Caco-2 (cell line): ENCODE results near the gene TNFRSF18. TPM values are rescaled to one million over a fixed set of nuclear protein-coding genes. Genes with fewer than 3 reads are reported as not detected.

Experiments used
- BruUV-seq: library from RNA; stranded (reverse); fragments of 400-500 nt; replicated peaks from 2 replicates; lab custom pipeline; 2021; lab: Mats Ljungman, UMichigan
- CTCF ChIA-PET: fragments of 300-600 bp; sonication (Branson Sonifier 250); formaldehyde crosslinking; loops from one replicate; lab custom pipeline; 2022; ENCODE audit warnings: antibody characterized with exemption; lab: Charles Lee
- POLR2A ChIA-PET: fragments of 300-600 bp; sonication (Branson Sonifier 250); formaldehyde crosslinking; loops from one replicate; lab custom pipeline; 2022; ENCODE audit warnings: antibody characterized with exemption; lab: Charles Lee
- DNase-seq, 2 experiments: peaks; one replicate each; pipeline versions ENCODE4 v3.0.0 to v3.0.0-alpha.2; 2020 to 2022
- H3K27me3 ChIP-seq: replicated peaks from 2 replicates; pipeline ENCODE4 v1.6.0; 2011; ENCODE audit warnings: low read length; ENCODE audit not compliant: control insufficient read depth, insufficient read depth
- H3K36me3 ChIP-seq: 2 replicates; pipeline ENCODE4 v1.5.1; 2011; ENCODE audit warnings: low read length; ENCODE audit not compliant: control insufficient read depth, insufficient read depth
- H3K4me1 ChIP-seq: fragments of 250-450 bp; sonication (Bioruptor Pico); 2 replicates; pipeline ENCODE4 v1.5.1; 2020; ENCODE audit warnings: mild to moderate bottlenecking
- H3K4me3 ChIP-seq: 2 replicates; pipeline ENCODE4 v1.5.1; 2011; ENCODE audit warnings: low read depth, mild to moderate bottlenecking, control low read depth, low read length
- H3K9me3 ChIP-seq: fragments of 250-450 bp; sonication (Bioruptor Pico); 2 replicates; pipeline ENCODE4 v1.5.1; 2020; ENCODE audit warnings: mild to moderate bottlenecking, moderate library complexity
- H3K27ac Mint-ChIP-seq: one replicate; pipeline ENCODE4 v1.8.0; 2022; ENCODE audit warnings: mixed read lengths; ENCODE audit not compliant: unreplicated experiment
- H3K27me3 Mint-ChIP-seq: one replicate; pipeline ENCODE4 v1.8.0; 2022; ENCODE audit warnings: mixed read lengths; ENCODE audit not compliant: insufficient read depth, unreplicated experiment
- H3K36me3 Mint-ChIP-seq: one replicate; pipeline ENCODE4 v1.8.0; 2022; ENCODE audit warnings: mild to moderate bottlenecking, mixed read lengths; ENCODE audit not compliant: insufficient read depth, unreplicated experiment
- H3K4me1 Mint-ChIP-seq: one replicate; pipeline ENCODE4 v1.8.0; 2022; ENCODE audit warnings: low read depth, mixed read lengths; ENCODE audit not compliant: unreplicated experiment
- H3K4me3 Mint-ChIP-seq: one replicate; pipeline ENCODE4 v1.8.0; 2022; ENCODE audit warnings: mild to moderate bottlenecking, moderate library complexity, mixed read lengths; ENCODE audit not compliant: unreplicated experiment
- H3K9me3 Mint-ChIP-seq: one replicate; pipeline ENCODE4 v1.8.0; 2022; ENCODE audit warnings: mixed read lengths; ENCODE audit not compliant: unreplicated experiment
- CTCF ChIP-seq, 2 experiments: fragments of 200-600 bp in 1 of 2; IDR thresholded peaks; 1 replicate in 1 of 2; 2 replicates in 1 of 2; pipeline versions ENCODE4 v1.5.1 to v1.8.0; 2011 to 2022; ENCODE audit warnings: antibody characterized with exemption in 1 of 2, control low read depth in 1 of 2, inconsistent platforms in 1 of 2, low read depth in 1 of 2, low read length in 1 of 2, mild to moderate bottlenecking in 1 of 2, moderate library complexity in 1 of 2; ENCODE audit not compliant: insufficient read depth in 1 of 2, severe bottlenecking in 1 of 2, unreplicated experiment in 1 of 2
- intact Hi-C: fragments of 100-400 bp; cut with micrococcal nuclease; formaldehyde crosslinking; loops from one replicate; pipeline ENCODE4 v1.10.0; 2022; ENCODE audit not compliant: unreplicated experiment
- total RNA-seq: library from RNA; stranded (reverse); gene quantifications from 2 replicates; pipeline ENCODE4 v1.2.3, GENCODE V29; 2022

The TNFRSF18 gene
- total RNA-seq, 1 experiment from 2014 or later, result not detected

GRCh38 chr1:1225238-1225845 lies 18.9 kb upstream of the TNFRSF18 start:
- H3K9me3 Mint-ChIP-seq, result no peaks in the 10 kb centered on the region
- Histone ChIP-seq H3K4me3 (no peak overlapping the region), H3K4me1 (no peaks in the 10 kb centered on the region), H3K36me3 (peaks cover 3% of the 10 kb centered on the region; the same call in 1 of the 2 replicates), H3K9me3 (no peaks in the 10 kb centered on the region), H3K27me3 (no peaks in the 10 kb centered on the region)
- peaks cover 51% of the 10 kb centered on the region for H3K36me3 Mint-ChIP-seq
- H3K4me3 Mint-ChIP-seq, result no peak overlapping the region
- H3K27ac Mint-ChIP-seq, result no peak overlapping the region
- no peak for DNase-seq
- no peaks in the 10 kb centered on the region for H3K27me3 Mint-ChIP-seq
- intact Hi-C loops, result no loop called here
- POLR2A ChIA-PET, result no interaction called here
- no TSS peak for BruUV-seq
- CTCF ChIA-PET, result no interaction called here
- no peak for TF ChIP-seq CTCF (IDR thresholded peaks at IDR 0.05; ENCODE audit: insufficient read depth in 1 of 2, low read depth in 1 of 2, low read length in 1 of 2, severe bottlenecking in 1 of 2, unreplicated experiment in 1 of 2)
- no peaks in the 10 kb centered on the region for H3K4me1 Mint-ChIP-seq

- H3K27me3 ChIP-seq, result no peaks in the 10 kb centered on the region
- no peak overlapping the region for H3K4me3 ChIP-seq
- ChIA-PET CTCF (no interaction called here), POLR2A (no interaction called here)
- no peak overlapping the region for H3K4me3 Mint-ChIP-seq
- H3K27me3 Mint-ChIP-seq, result no peaks in the 10 kb centered on the region
- TF ChIP-seq CTCF (IDR thresholded peaks at IDR 0.05; ENCODE audit: insufficient read depth in 1 of 2, low read depth in 1 of 2, low read length in 1 of 2, severe bottlenecking in 1 of 2, unreplicated experiment in 1 of 2), result no peak
- BruUV-seq, result no TSS peak
- peaks cover 46% of the 10 kb centered on the region for H3K36me3 Mint-ChIP-seq
- H3K27ac Mint-ChIP-seq, result no peak overlapping the region
- H3K9me3 Mint-ChIP-seq, result no peaks in the 10 kb centered on the region
- H3K9me3 ChIP-seq, result no peaks in the 10 kb centered on the region
- no peaks in the 10 kb centered on the region for H3K4me1 ChIP-seq
- intact Hi-C loops, result no loop called here
- DNase-seq, result no peak
- H3K36me3 ChIP-seq, result peaks cover 1% of the 10 kb centered on the region; the same call in 1 of the 2 replicates
- no peaks in the 10 kb centered on the region for H3K4me1 Mint-ChIP-seq
These were observed 17.5 kb upstream of the TNFRSF18 start for GRCh38 chr1:1223891-1224290.

- no peak for TF ChIP-seq CTCF (IDR thresholded peaks at IDR 0.05; ENCODE audit: insufficient read depth in 1 of 2, low read depth in 1 of 2, low read length in 1 of 2, severe bottlenecking in 1 of 2, unreplicated experiment in 1 of 2)
- Histone ChIP-seq H3K9me3 (no peaks in the 10 kb centered on the region), H3K4me1 (no peaks in the 10 kb centered on the region), H3K4me3 (no peak overlapping the region), H3K36me3 (peaks cover 1% of the 10 kb centered on the region; the same call in 1 of the 2 replicates), H3K27me3 (no peaks in the 10 kb centered on the region)
- POLR2A ChIA-PET, result no interaction called here
- CTCF ChIA-PET, result no interaction called here
- no peak overlapping the region for H3K27ac Mint-ChIP-seq
- no peaks in the 10 kb centered on the region for H3K4me1 Mint-ChIP-seq
- no TSS peak for BruUV-seq
- intact Hi-C loops, result no loop called here
- peaks cover 46% of the 10 kb centered on the region for H3K36me3 Mint-ChIP-seq
- H3K9me3 Mint-ChIP-seq, result no peaks in the 10 kb centered on the region
- no peak overlapping the region for H3K4me3 Mint-ChIP-seq
- no peaks in the 10 kb centered on the region for H3K27me3 Mint-ChIP-seq
- no peak for DNase-seq
These were observed 16.9 kb upstream of the TNFRSF18 start for GRCh38 chr1:1223321-1223720.
